H1 (cell line): ENCODE data around the gene LRRC4C. TPM values are rescaled to one million over a fixed set of nuclear protein-coding genes. Genes with fewer than 3 reads are reported as not detected.

ENCODE experiments used
- NANOG ChIP-seq: IDR thresholded peaks from 2 replicates; pipeline ENCODE4 v1.6.1; 2011; ENCODE audit warnings: low read length, low read depth, mild to moderate bottlenecking, inconsistent platforms; ENCODE audit not compliant: insufficient read depth, poor library complexity, severe bottlenecking
- polyA plus RNA-seq, 7 experiments: library from polyadenylated mRNA; depleted of rRNA in 3 of 7; stranded (reverse) in 5 of 7; unstranded in 2 of 7; fragments of >200 nt in 5 of 7; fragments of 200-250 nt in 2 of 7; gene quantifications; 1 replicate in 5 of 7; 2 replicates in 1 of 7; 4 replicates in 1 of 7; pipeline versions ENCODE4 v1.2.1 to v1.2.3, GENCODE V29; 2011 to 2013; ENCODE audit warnings: missing spikeins in 2 of 7, mixed read lengths in 2 of 7
- total RNA-seq: library from RNA; stranded (reverse); fragmentation: NEBNext Ultra II Directional; extraction: Animal tissue kit (Norgen Biotek cat#: 25700); gene quantifications from 2 replicates; pipeline ENCODE4 v1.2.1, GENCODE V29; 2021

The LRRC4C gene
- total and polyA plus RNA-seq, 2 of the 8 experiments (the other 6 are each of a cell fraction or from before 2014, with no cell fraction given) = 0.23 to 2.2 TPM

DNA sequence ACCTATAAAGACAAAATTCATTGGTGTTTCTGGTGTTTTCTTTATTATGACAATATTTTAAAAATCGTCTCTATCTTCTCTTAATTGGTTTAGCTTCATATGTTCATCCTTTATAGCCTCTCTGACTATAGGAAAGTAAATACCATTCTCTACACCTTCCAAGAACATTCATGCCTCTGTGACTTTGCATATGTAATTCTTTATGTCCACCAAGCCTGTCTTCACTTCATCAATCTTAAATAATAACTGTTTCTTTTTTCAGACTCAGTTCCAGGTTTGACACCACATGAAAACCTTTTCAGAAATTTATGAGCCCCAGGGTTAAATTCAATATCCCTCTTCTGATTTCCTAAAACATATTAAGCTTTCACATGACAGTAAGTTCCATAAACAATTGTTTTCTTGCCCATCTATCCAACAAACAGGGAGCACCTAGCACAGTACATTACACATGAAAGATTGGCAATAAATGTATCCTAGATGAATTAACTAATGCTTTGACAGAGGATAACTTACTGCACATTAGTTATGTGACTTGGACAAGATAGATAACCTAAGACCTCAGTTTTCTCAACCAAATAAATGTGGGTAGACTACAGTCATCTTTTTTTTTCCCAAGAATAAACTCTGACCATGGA lies 886.1 kb downstream of the LRRC4C start (continued):
- TF ChIP-seq NANOG = no peak
